OCI-LY3 (cell line): ENCODE data around the gene PTCSC3.

Source experiments
- H2AFZ ChIP-seq: fragments of 200-600, 300-600 bp; shearing (Covaris generic); 2 replicates; pipeline ENCODE4 v1.6.0; 2014; ENCODE audit warnings: antibody characterized with exemption, low read depth, low read length
- H3K27ac ChIP-seq: fragments of 200-600, 300-600 bp; sonication (generic); 2 replicates; pipeline ENCODE4 v1.5.1; 2014; ENCODE audit warnings: mild to moderate bottlenecking, low read length, moderate library complexity, mixed read lengths
- H3K27me3 ChIP-seq: fragments of 200-600, 300-600 bp; sonication (generic); 2 replicates; pipeline ENCODE4 v1.6.1; 2014; ENCODE audit warnings: low read depth, low read length, mixed read lengths
- H3K36me3 ChIP-seq: fragments of 200-600, 300-600 bp; sonication (generic); replicated peaks from 2 replicates; pipeline ENCODE3; 2014; ENCODE audit warnings: low read depth, low read length, mixed read lengths
- H3K4me1 ChIP-seq: fragments of 300-600, 200-600 bp; sonication (generic); 2 replicates; pipeline ENCODE4 v1.6.1; 2014; ENCODE audit warnings: low read length, mixed read lengths
- H3K4me2 ChIP-seq: fragments of 200-600, 300-600 bp; sonication (generic); 2 replicates; pipeline ENCODE4 v1.6.1; 2014; ENCODE audit warnings: low read length, mixed read lengths
- H3K4me3 ChIP-seq: fragments of 300-600, 200-600 bp; sonication (generic); 2 replicates; pipeline ENCODE4 v1.5.1; 2014; ENCODE audit warnings: antibody characterized with exemption, mild to moderate bottlenecking, low read length, moderate library complexity
- H3K79me2 ChIP-seq: fragments of 300-600, 200-600 bp; shearing (Covaris generic); 2 replicates; pipeline ENCODE4 v1.6.1; 2014; ENCODE audit warnings: mild to moderate bottlenecking, low read length, mixed read lengths
- H3K9ac ChIP-seq: fragments of 300-600, 200-600 bp; shearing (Covaris generic); 2 replicates; pipeline ENCODE4 v1.6.0; 2014; ENCODE audit warnings: mild to moderate bottlenecking, low read length, moderate library complexity
- H3K9me3 ChIP-seq: fragments of 200-600, 300-600 bp; shearing (Covaris generic); 2 replicates; pipeline ENCODE4 v1.6.1; 2014; ENCODE audit warnings: low read length, mixed read lengths; ENCODE audit not compliant: insufficient read depth
- H4K20me1 ChIP-seq: fragments of 200-600, 300-600 bp; sonication (generic); 2 replicates; pipeline ENCODE4 v1.6.1; 2016; ENCODE audit warnings: low read length, mixed read lengths; ENCODE audit not compliant: insufficient read depth
- CTCF ChIP-seq: fragments of 200-600, 300-600 bp; sonication (generic); IDR thresholded peaks from 2 replicates; pipeline ENCODE4 v1.5.1; 2014; ENCODE audit warnings: antibody characterized with exemption, low read length, low read depth
- EZH2phosphoT487 ChIP-seq: fragments of 200-600 bp; shearing (Covaris generic); IDR thresholded peaks from 2 replicates; pipeline ENCODE4 v1.6.1; 2018; ENCODE audit warnings: antibody characterized with exemption, mixed run types, low read depth

PTCSC3 gene

DNA sequence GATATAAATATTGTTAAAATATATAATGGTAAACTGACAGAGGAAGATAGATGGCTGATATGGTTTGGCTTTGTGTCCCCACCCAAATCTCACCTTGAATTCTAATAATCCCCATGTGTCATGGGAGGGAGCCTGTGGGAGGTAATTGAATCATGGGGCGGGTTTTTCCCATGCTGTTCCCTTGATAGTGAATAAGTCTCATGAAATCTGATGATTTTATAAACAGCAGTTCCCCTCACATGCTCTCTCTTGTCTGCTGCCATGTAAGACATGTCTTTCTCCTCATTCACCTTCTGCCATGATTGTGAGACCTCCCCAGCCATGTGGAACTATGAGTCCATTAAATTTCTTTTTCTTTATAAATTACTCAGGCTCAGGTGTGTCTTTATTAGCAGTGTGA, 46.3 kb downstream of the PTCSC3 start:
- Histone ChIP-seq H3K9ac (no peak overlapping the region), H3K36me3 (peaks cover 11% of the 10 kb centered on the region), H3K27me3 (peaks cover 77% of the 10 kb centered on the region), H3K9me3 (peaks cover 13% of the 10 kb centered on the region), H3K4me1 (peaks cover 23% of the 10 kb centered on the region), H3K4me3 (no peak overlapping the region), H4K20me1 (peaks cover under 1% of the 10 kb centered on the region; the same call in 1 of the 2 replicates), H3K4me2 (no peak overlapping the region), H3K27ac (no peak overlapping the region), H3K79me2 (no peaks in the 10 kb centered on the region), H2AFZ (no peak overlapping the region)
- TF ChIP-seq CTCF = no peak
- TF ChIP-seq EZH2phosphoT487 = no peak

DNA sequence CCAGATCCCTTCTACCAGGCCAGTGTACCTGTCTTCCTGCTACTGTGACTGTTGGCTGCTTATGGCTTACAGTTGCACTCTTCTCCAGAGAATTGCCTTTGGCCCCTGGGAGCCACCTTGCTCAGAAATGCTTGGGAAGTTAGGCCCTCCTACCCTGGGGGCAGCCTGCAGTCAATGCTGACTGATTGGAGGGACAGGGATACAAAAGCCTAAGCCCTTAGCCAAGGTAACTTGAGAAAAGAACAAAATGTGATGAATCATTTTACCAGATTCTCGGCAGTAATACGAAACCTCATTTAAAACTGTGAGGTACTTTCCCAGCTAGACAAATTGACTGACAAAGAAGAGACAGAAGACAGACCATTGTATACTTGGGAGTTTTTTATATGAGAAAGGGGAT, 47.3 kb downstream of the PTCSC3 start:
- H3K9me3 ChIP-seq = peaks cover 13% of the 10 kb centered on the region
- peak overlapping the region; percentile 34 for H3K4me3 ChIP-seq
- no peaks in the 10 kb centered on the region for H3K79me2 ChIP-seq
- H4K20me1 ChIP-seq = no peaks in the 10 kb centered on the region; the same call in 1 of the 2 replicates
- H3K9ac ChIP-seq = no peak overlapping the region
- H3K27ac ChIP-seq = no peak overlapping the region
- peaks cover 68% of the 10 kb centered on the region for H3K27me3 ChIP-seq
- peaks cover 11% of the 10 kb centered on the region for H3K36me3 ChIP-seq
- peaks cover 25% of the 10 kb centered on the region for H3K4me1 ChIP-seq
- H3K4me2 ChIP-seq = peak overlapping the region; percentile 62
- TF ChIP-seq CTCF = no peak
- TF ChIP-seq EZH2phosphoT487 = no peak
- H2AFZ ChIP-seq = no peak overlapping the region

- TF ChIP-seq EZH2phosphoT487 (no peak), CTCF (no peak)
- Histone ChIP-seq H3K27me3 (peaks cover 31% of the 10 kb centered on the region; the same call in 1 of the 2 replicates), H3K36me3 (no peaks in the 10 kb centered on the region), H3K4me1 (peaks cover 27% of the 10 kb centered on the region), H4K20me1 (no peaks in the 10 kb centered on the region), H3K9me3 (no peaks in the 10 kb centered on the region), H3K9ac (no peak overlapping the region), H2AFZ (no peak overlapping the region), H3K4me3 (no peak overlapping the region), H3K27ac (no peak overlapping the region), H3K4me2 (peak overlapping the region; percentile 57), H3K79me2 (no peaks in the 10 kb centered on the region)
These were observed 63.2 kb downstream of the PTCSC3 start for GRCh38 chr14:36113341-36113740.

GRCh38 chr14:36111822-36112583, 64.5 kb downstream of the PTCSC3 start:
- peak overlapping the region; percentile 18 for H3K27ac ChIP-seq
- peaks cover 44% of the 10 kb centered on the region for H3K27me3 ChIP-seq

More at GRCh38 chr14:36111822-36112583, 64.5 kb downstream of the PTCSC3 start:
- Histone ChIP-seq H3K36me3 (no peaks in the 10 kb centered on the region), H3K4me1 (peaks cover 27% of the 10 kb centered on the region), H3K4me3 (peak overlapping the region; percentile 29; the same call in 1 of the 2 replicates), H4K20me1 (no peaks in the 10 kb centered on the region), H3K9ac (no peak overlapping the region), H3K79me2 (no peaks in the 10 kb centered on the region), H2AFZ (no peak overlapping the region), H3K9me3 (no peaks in the 10 kb centered on the region), H3K4me2 (peak overlapping the region; percentile 57)
- no peak for TF ChIP-seq EZH2phosphoT487
- no peak for TF ChIP-seq CTCF
